Brain microvascular endothelial cell (primary cell): Measurements from ENCODE around the gene PCDHGB6.
"Not testable (repeated sequence)": the region's sequence is repeated elsewhere in the genome, so short reads cannot be mapped to it uniquely, and the experiment has no call there.

ENCODE experiments used
- DNase-seq: peaks from one replicate; pipeline ENCODE4 v3.0.0-alpha.2; 2020
- H3K27ac ChIP-seq: fragments of 250-450 bp; sonication (Bioruptor Pico); 2 replicates; pipeline ENCODE4 v1.5.1; 2020; ENCODE audit warnings: mild to moderate bottlenecking, moderate library complexity
- H3K27me3 ChIP-seq: fragments of 250-450 bp; sonication (Bioruptor Pico); replicated peaks from 2 replicates; pipeline ENCODE4 v1.5.1; 2020; ENCODE audit warnings: mild to moderate bottlenecking
- H3K36me3 ChIP-seq: fragments of 250-450 bp; sonication (Bioruptor Pico); replicated peaks from 2 replicates; pipeline ENCODE4 v1.5.1; 2020; ENCODE audit warnings: mild to moderate bottlenecking
- H3K4me3 ChIP-seq: 2 replicates; pipeline ENCODE4 v1.5.1; 2011; ENCODE audit warnings: low read depth, mild to moderate bottlenecking, control low read depth, low read length, moderate library complexity
- CTCF ChIP-seq: IDR thresholded peaks from 2 replicates; pipeline ENCODE4 v1.5.1; 2011; ENCODE audit warnings: low read depth, mild to moderate bottlenecking, moderate library complexity, low read length, control low read depth, inconsistent platforms; ENCODE audit errors: missing control alignments
- in situ Hi-C: cut with HindIII; loops from 2 replicates; pipeline ENCODE4 v1.10.0; 2017; ENCODE audit warnings: low sequenced_read_pairs, low pct_ligation_motif_present

Gene PCDHGB6

GRCh38 chr5:141407790-141408505, at the start of gene PCDHGB6:
Gene PCDHGB6 (plus strand): TSS chr5:141408021. CDS start chr5:141408203, 182 bp downstream.
- DNase-seq, H3K36me3 ChIP-seq, H3K27me3 ChIP-seq, H3K27ac ChIP-seq: not testable (repeated sequence)
- H3K4me3 ChIP-seq, result peak within 1 kb of the TSS; percentile 37
- peak; percentile 74 for TF ChIP-seq CTCF
- in situ Hi-C loops, result loop anchor here (25.0 kb wide), 1 partner anchor 104 kb away; no protein-coding TSS in a partner anchor

GRCh38 chr5:141359790-141360426, 47.9 kb upstream of the PCDHGB6 start, which contains the start of gene PCDHGB2:
Gene PCDHGB2 (plus strand): TSS chr5:141359994. CDS start chr5:141360136, 142 bp downstream.
- no peak within 1 kb of the TSS for H3K27ac ChIP-seq
- H3K36me3 ChIP-seq, result no peaks in the 10 kb centered on the region
- TF ChIP-seq CTCF, result peak; percentile 48
- DNase-seq, result no peak
- peak within 1 kb of the TSS; percentile 40 for H3K4me3 ChIP-seq
- in situ Hi-C loops, result no loop called here
- H3K27me3 ChIP-seq, result peaks cover 5% of the 10 kb centered on the region

- H3K4me3 ChIP-seq, result no peak overlapping the region
- in situ Hi-C loops, result no loop called here
- H3K27ac ChIP-seq, result no peak overlapping the region
- TF ChIP-seq CTCF, result no peak
- DNase-seq, result no peak
- no peaks in the 10 kb centered on the region for H3K36me3 ChIP-seq
- H3K27me3 ChIP-seq, result peaks cover 5% of the 10 kb centered on the region
Observed at GRCh38 chr5:141360685-141361084, 47.1 kb upstream of the PCDHGB6 start.

- in situ Hi-C loops, result no loop called here
- H3K4me3 ChIP-seq, result no peak overlapping the region
- H3K27me3 ChIP-seq, result peaks cover 8% of the 10 kb centered on the region
- DNase-seq, result no peak
- no peaks in the 10 kb centered on the region for H3K36me3 ChIP-seq
- TF ChIP-seq CTCF, result no peak
- H3K27ac ChIP-seq, result no peak overlapping the region
Observed at GRCh38 chr5:141362719-141363118, 45.1 kb upstream of the PCDHGB6 start.

- in situ Hi-C loops, result no loop called here
- H3K36me3 ChIP-seq, result no peaks in the 10 kb centered on the region
- no peak for DNase-seq
- no peak within 1 kb of the TSS for H3K27ac ChIP-seq
- peaks cover 8% of the 10 kb centered on the region for H3K27me3 ChIP-seq
- no peak within 1 kb of the TSS for H3K4me3 ChIP-seq
- TF ChIP-seq CTCF, result peak; percentile 29
Observed at GRCh38 chr5:141363952-141364660, 43.7 kb upstream of the PCDHGB6 start, which contains the start of gene PCDHGA5. Gene PCDHGA5 (plus strand): TSS chr5:141364162. CDS start chr5:141364331, 169 bp downstream.
